HepG2 (cell line): Measurements from ENCODE around the gene SPNS2. TPM values are rescaled to one million over a fixed set of nuclear protein-coding genes. Genes with fewer than 3 reads are reported as not detected.
A peak's percentile ranks its signal among the peaks of the same experiment; 100 is the strongest.

Source experiments
- BCLAF1 ChIP-seq: fragments of 450-650 bp; IDR thresholded peaks from 2 replicates; pipeline ENCODE4 v1.6.1; 2017; ENCODE audit warnings: mild to moderate bottlenecking
- CREB1 ChIP-seq, 2 experiments: fragments of 450-650 bp in 1 of 2; IDR thresholded peaks; 2 replicates each; pipeline ENCODE4 v1.6.1; 2016 to 2017; ENCODE audit warnings: control low read depth in 1 of 2, mild to moderate bottlenecking in 1 of 2, missing compliant biosample characterization in 1 of 2, missing genetic modification characterization in 1 of 2
- CTCF ChIP-seq: sonication (generic); formaldehyde crosslinking; IDR thresholded peaks from 2 replicates; pipeline ENCODE4 v1.5.0; 2020; ENCODE audit warnings: mild to moderate bottlenecking, missing genetic modification reagents, moderate library complexity
- E2F1 ChIP-seq: sonication (generic); formaldehyde crosslinking; IDR thresholded peaks from 2 replicates; pipeline ENCODE4 v1.5.0; 2020; ENCODE audit warnings: missing genetic modification reagents
- ETV5 ChIP-seq: IDR thresholded peaks from 2 replicates; pipeline ENCODE4 v1.6.1; 2018; ENCODE audit warnings: missing biosample characterization, missing genetic modification reagents, inconsistent platforms, borderline replicate concordance
- KDM6A ChIP-seq: IDR thresholded peaks from 2 replicates; pipeline ENCODE4 v1.6.1; 2016; ENCODE audit warnings: low read depth
- MYPOP ChIP-seq: sonication (generic); formaldehyde crosslinking; IDR thresholded peaks from 2 replicates; pipeline ENCODE4 v1.8.1; 2023; ENCODE audit warnings: mild to moderate bottlenecking, moderate library complexity, missing genetic modification reagents
- NR2F1 ChIP-seq, 2 experiments: fragments of 450-650 bp in 1 of 2; formaldehyde crosslinking in 1 of 2; IDR thresholded peaks; 2 replicates each; pipeline versions ENCODE4 v1.5.0 to v1.6.1; 2016 to 2020; ENCODE audit warnings: mild to moderate bottlenecking in 1 of 2, missing compliant biosample characterization in 1 of 2, missing genetic modification reagents in 1 of 2, moderate library complexity in 1 of 2
- REPIN1 ChIP-seq: sonication (generic); formaldehyde crosslinking; IDR thresholded peaks from 2 replicates; pipeline ENCODE4 v1.8.0; 2022; ENCODE audit warnings: missing genetic modification reagents, low read depth, mild to moderate bottlenecking, borderline replicate concordance
- SKI ChIP-seq: fragments of 450-650 bp; IDR thresholded peaks from one replicate; pipeline ENCODE4 v1.6.1; 2018; ENCODE audit warnings: mild to moderate bottlenecking; ENCODE audit not compliant: partially characterized antibody
- THAP7 ChIP-seq: sonication (generic); formaldehyde crosslinking; IDR thresholded peaks from 2 replicates; pipeline ENCODE4 v1.8.1; 2023; ENCODE audit warnings: mild to moderate bottlenecking, missing genetic modification reagents
- ZBTB21 ChIP-seq: sonication (generic); formaldehyde crosslinking; IDR thresholded peaks from 2 replicates; pipeline ENCODE4 v1.4.0; 2020; ENCODE audit warnings: missing genetic modification reagents
- ZFP36L1 ChIP-seq: sonication (generic); formaldehyde crosslinking; IDR thresholded peaks from 2 replicates; pipeline ENCODE4 v1.8.0; 2022; ENCODE audit warnings: mild to moderate bottlenecking, missing genetic modification reagents, moderate library complexity
- ZFY ChIP-seq: sonication (generic); formaldehyde crosslinking; IDR thresholded peaks from 2 replicates; pipeline ENCODE4 v1.4.0; 2020; ENCODE audit warnings: missing genetic modification reagents
- ZGPAT ChIP-seq: IDR thresholded peaks from 2 replicates; pipeline ENCODE4 v1.6.1; 2016; ENCODE audit warnings: mild to moderate bottlenecking
- ZNF367 ChIP-seq: sonication (generic); formaldehyde crosslinking; IDR thresholded peaks from 2 replicates; pipeline ENCODE4 v1.4.0; 2020; ENCODE audit warnings: missing genetic modification reagents, borderline replicate concordance
- ZNF788 ChIP-seq: sonication (generic); formaldehyde crosslinking; IDR thresholded peaks from 2 replicates; pipeline ENCODE4 v1.5.0; 2020; ENCODE audit warnings: mild to moderate bottlenecking, missing genetic modification reagents, borderline replicate concordance
- polyA plus RNA-seq, 8 experiments: library from polyadenylated mRNA; depleted of rRNA in 3 of 8; stranded (reverse) in 7 of 8; unstranded in 1 of 8; fragments of >200 nt; fragmentation: Illumina TruSeq in 4 of 8; extraction: Trizol in 4 of 8; gene quantifications; 2 replicates each; pipeline versions ENCODE4 v1.2.1 to v1.2.3, GENCODE V29; 2011 to 2016; ENCODE audit warnings: low read depth in 4 of 8, missing spikeins in 1 of 8, mixed read lengths in 1 of 8; ENCODE audit not compliant: insufficient read depth in 1 of 8
- total RNA-seq, 5 experiments: library from RNA; depleted of rRNA; stranded (reverse); fragments of >200 nt; fragmentation: Illumina TruSeq; extraction: Trizol; gene quantifications; 2 replicates each; pipeline ENCODE4 v1.2.3, GENCODE V29; 2016; ENCODE audit warnings: low read depth in 1 of 5
- TF ChIP-seq, protein P1 (sequence below): IDR thresholded peaks from 2 replicates; pipeline ENCODE4 v1.6.1; 2012; ENCODE audit warnings: inconsistent platforms

SPNS2 gene
- total and polyA plus RNA-seq, 2 of the 13 experiments (the other 11 are each of a cell fraction or from before 2014, with no cell fraction given) = 0.01 TPM; not detected in 1

DNA sequence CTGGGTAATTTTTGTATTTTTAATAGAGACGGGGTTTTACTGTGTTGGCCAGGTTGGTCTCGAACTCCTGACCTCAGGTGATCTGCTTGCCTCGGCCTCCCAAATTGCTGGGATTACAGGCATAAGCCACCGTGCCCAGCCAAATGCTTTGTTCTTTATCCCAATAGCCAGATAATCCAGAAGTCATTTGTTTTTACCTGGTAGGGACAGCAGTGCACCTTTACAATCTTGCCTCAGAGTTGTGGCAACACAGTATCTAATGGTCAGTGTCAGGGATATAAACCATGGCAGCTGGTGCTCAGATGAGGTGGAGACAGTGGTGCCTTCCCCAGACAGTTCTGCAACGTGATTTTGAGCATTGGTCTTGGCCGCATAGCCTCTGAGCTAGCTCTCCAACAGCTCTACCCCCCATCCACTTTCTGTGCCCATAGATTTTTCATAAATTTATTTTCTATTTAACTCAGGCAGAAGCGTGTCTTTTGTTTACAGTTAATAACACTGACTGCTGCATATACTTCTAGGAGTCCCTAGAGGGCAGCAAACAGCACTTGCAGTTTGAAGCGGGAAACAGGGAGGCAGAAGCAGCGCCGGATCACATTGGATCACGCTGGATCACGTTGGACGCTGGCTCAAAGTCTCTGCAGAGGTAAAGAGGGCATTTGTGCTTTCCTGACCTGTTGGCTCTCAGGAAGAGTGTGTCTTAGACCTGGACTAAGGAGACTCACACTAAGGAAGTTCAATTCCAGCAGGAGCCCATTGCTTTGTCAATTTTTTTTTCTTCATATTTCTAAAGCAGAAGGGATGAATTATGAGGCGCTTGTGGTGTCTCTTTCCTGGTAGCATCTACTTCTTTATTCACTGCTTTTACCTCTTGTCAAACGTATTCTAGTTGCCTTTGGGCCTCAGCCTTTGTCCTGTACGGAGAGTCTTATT is 66.8 kb downstream of the SPNS2 start (continued):
- TF ChIP-seq CTCF (peak; percentile 87), ZGPAT (CRISPR knock-in tag) (0 out of 2 replicates have a peak, but pooled peaks have one; percentile 14), ZFP36L1 (CRISPR knock-in tag) (0 out of 2 replicates have a peak, but pooled peaks have one; percentile 36), ZNF788 (CRISPR knock-in tag) (peak; percentile 24; the same call in 1 of the 2 replicates), ZFY (CRISPR knock-in tag) (no peak), E2F1 (CRISPR knock-in tag) (peak; percentile 72; the same call in 1 of the 2 replicates), REPIN1 (CRISPR knock-in tag) (peak; percentile 38; the same call in 1 of the 2 replicates), THAP7 (no peak), ZBTB21 (CRISPR knock-in tag) (no peak), CREB1 (IDR thresholded peaks at IDR 0.05) (no peak), CREB1 (CRISPR knock-in tag; IDR thresholded peaks at IDR 0.05) (no peak), MYPOP (CRISPR knock-in tag) (peak; percentile 57; the same call in 1 of the 2 replicates), ETV5 (CRISPR knock-in tag) (peak; percentile 34; the same call in 1 of the 2 replicates), KDM6A (CRISPR knock-in tag) (no peak), NR2F1 (CRISPR knock-in tag; IDR thresholded peaks at IDR 0.05) (peak in 1 of 2 experiments; percentile 26; a peak in 1 of 4 replicates), SKI (no peak), ZNF367 (CRISPR knock-in tag) (no peak), BCLAF1 (no peak)
- TF ChIP-seq, protein P1, sequence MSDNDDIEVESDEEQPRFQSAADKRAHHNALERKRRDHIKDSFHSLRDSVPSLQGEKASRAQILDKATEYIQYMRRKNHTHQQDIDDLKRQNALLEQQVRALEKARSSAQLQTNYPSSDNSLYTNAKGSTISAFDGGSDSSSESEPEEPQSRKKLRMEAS = peak; percentile 88
